Endometrial microvascular endothelial cells (primary cell): ENCODE data around the gene LAMB4. TPM values are rescaled to one million over a fixed set of nuclear protein-coding genes. Genes with fewer than 3 reads are reported as not detected.

ENCODE experiments used
- in situ Hi-C: cut with HindIII; loops from 2 replicates; pipeline ENCODE4 v1.10.0; 2017; ENCODE audit warnings: low sequenced_read_pairs, low pct_unique_long_range_greater_than_20kb; ENCODE audit errors: inconsistent ontology term
- total RNA-seq: library from RNA; depleted of rRNA; stranded (reverse); fragments of >200 nt; gene quantifications from one replicate; pipeline ENCODE4 v1.2.3, GENCODE V29; 2015; ENCODE audit errors: inconsistent ontology term

The LAMB4 gene
- total RNA-seq, 1 donor from 2014 or later: 0.19 TPM

DNA sequence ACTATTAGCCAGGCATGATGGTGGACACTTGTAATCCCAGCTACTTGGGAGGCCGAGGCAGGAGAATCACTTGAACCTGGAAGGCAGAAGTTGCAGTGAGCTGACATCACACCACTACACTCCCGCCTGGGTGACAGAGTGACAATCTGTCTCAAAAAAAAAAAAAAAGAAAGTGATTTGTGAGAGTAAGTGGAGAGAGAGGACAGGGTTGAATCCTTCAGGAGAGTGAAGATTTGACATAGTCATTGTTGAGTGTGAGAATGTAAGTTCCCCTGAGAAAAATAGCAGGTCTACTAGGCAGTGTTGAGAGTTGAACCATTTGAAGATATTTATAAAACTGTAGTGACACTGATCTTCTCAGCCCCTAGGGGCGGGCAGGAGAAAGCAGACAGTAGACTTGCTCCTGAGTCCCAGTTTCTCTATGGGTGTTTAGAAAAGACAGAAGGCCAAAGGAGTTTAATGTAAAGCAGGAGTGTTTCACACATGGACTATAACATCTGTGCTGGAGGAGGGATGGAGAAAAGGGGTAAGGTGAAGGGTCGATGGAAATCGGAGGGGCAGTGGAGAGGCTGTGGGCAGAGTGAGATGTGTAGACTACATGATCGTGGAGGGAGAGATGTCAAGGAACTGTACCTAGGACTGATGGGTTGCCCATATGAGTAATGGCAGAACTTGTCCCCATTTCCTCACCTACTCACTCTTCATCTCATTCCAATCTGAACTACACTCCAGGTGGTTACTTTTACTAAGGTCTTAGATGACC, 13.7 kb upstream of the LAMB4 start:
- in situ Hi-C loops: no loop called here

- in situ Hi-C loops: no loop called here
Measured at GRCh38 chr7:108142675-108143259, 12.6 kb upstream of the LAMB4 start.

GRCh38 chr7:108142180-108142579, 12.0 kb upstream of the LAMB4 start:
- in situ Hi-C loops: no loop called here

DNA sequence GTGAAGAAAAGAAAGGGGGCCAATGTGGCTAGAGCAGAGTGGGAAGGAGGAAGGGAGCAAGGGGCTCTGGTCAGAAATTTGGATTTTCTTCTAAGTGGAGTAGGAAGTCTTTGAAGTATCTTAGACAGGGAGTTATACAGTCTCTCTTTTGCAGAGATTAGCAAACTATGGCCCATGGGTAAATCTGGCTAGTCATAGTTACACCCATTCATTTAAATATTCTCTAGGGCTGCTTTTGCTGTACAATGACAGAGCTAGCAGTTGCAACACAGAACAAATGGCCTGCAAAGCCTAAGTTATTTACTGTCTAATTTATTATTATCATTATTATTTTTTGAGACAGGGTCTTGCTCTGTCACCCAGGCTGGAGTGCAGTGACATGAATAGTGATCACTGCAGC, 10.5 kb upstream of the LAMB4 start:
- in situ Hi-C loops: no loop called here

- in situ Hi-C loops: no loop called here
Measured at GRCh38 chr7:108138911-108139310, 8.8 kb upstream of the LAMB4 start.

- in situ Hi-C loops: no loop called here
Measured at GRCh38 chr7:108137993-108138392, 7.8 kb upstream of the LAMB4 start.

DNA sequence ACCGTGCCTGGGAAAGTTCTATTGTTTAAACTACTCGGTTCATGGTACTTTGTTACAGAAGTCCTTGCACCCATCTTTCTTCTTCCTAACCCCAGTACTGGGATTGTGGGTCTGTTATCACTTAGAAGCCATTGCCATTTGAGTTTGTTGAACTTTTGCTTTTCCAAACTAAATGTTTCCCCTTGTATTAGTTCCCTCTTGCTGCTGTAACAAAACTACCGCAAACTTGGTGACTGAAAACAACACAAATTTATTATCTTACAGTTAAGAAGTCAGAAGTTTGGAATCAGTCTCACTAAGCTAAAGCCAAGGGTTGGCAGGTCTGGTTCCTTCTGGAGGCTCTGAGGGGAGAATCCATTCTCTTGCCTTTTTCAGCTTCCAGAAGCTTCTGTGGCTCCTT, 6.9 kb upstream of the LAMB4 start:
- in situ Hi-C loops: no loop called here

- in situ Hi-C loops: no loop called here
Measured at GRCh38 chr7:108136191-108136688, 6.1 kb upstream of the LAMB4 start.

- in situ Hi-C loops: no loop called here
Measured at GRCh38 chr7:108135446-108136190, 5.5 kb upstream of the LAMB4 start.

DNA sequence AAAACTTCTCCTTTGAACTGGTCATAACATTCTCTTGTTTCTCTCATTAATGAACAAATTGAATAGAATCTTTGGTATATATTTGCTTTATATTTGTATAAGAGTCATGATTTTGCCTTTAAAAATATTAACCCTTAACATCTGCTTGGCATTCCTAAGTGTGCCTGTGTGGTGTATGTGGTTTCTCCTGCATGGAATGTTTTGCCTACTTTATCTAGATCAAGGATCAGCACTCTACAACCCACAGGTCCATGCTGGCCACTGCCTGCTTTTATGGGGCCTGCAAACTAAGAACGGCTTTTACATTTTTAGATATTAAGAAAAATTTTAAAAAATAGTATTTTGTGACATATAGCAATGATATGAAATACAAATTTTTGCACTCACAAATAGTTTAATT, 4.3 kb upstream of the LAMB4 start:
- in situ Hi-C loops: no loop called here

GRCh38 chr7:108132551-108133265, 2.5 kb upstream of the LAMB4 start:
- in situ Hi-C loops: no loop called here

- in situ Hi-C loops: no loop called here
Measured at GRCh38 chr7:108129018-108129965, 869 bp downstream of the LAMB4 start.

GRCh38 chr7:108128514-108128913, 1.6 kb downstream of the LAMB4 start:
- in situ Hi-C loops: no loop called here

GRCh38 chr7:108127461-108127860, 2.7 kb downstream of the LAMB4 start:
- in situ Hi-C loops: no loop called here

GRCh38 chr7:108124820-108125219, 5.3 kb downstream of the LAMB4 start:
- in situ Hi-C loops: loop anchor here (25.0 kb wide), 1 partner anchor 113 kb away; the partner anchor contains the start of gene LAMB1

- in situ Hi-C loops: loop anchor here (25.0 kb wide), 1 partner anchor 110 kb away; the partner anchor contains the start of gene LAMB1
Measured at GRCh38 chr7:108122181-108122580, 8.0 kb downstream of the LAMB4 start.

DNA sequence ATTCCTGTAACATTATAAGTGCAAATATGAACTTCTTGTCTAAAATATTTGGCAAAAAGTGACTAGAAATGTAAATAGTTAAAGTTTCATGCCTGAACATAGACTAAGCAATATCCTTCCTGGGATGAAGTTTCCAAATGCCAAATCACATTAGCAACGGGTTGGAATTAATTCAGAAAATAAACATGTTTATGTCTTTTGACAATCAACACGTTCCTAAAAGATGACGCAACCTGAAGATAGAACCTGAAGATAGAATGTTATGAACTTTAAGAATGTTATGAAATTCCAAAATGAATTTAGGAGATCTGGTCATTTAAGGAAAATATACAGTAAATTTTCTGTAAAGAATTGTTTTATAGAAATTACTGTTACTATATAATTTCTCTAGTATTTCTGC, 9.2 kb downstream of the LAMB4 start:
- in situ Hi-C loops: loop anchor here (25.0 kb wide), 1 partner anchor 109 kb away; the partner anchor contains the start of gene LAMB1

- in situ Hi-C loops: loop anchor here (25.0 kb wide), 1 partner anchor 108 kb away; the partner anchor contains the start of gene LAMB1
Measured at GRCh38 chr7:108120196-108120595, 10.0 kb downstream of the LAMB4 start.
